Esophagus muscularis mucosa (tissue), 3 donors: ENCODE results near the gene CFAP300.

Experiments
- POLR2A ChIP-seq: fragments of 450-650 bp; IDR thresholded peaks from one replicate; pipeline ENCODE4 v1.6.1; 2017; ENCODE audit warnings: antibody characterized with exemption, moderate library complexity, mild to moderate bottlenecking, low read depth
- POLR2AphosphoS5 ChIP-seq, 2 donors: sonication (generic); formaldehyde crosslinking; IDR thresholded peaks; one replicate each; pipeline ENCODE4 v1.6.1; 2017; ENCODE audit warnings: antibody characterized with exemption in 2 of 2
- TF ChIP-seq, protein P1 (sequence below), 3 experiments: fragments of 200-600 bp in 2 of 3; fragments of 450-650 bp in 1 of 3; sonication (generic) in 2 of 3; IDR thresholded peaks; one replicate each; pipeline ENCODE4 v1.5.1; 2017 to 2019; ENCODE audit warnings: antibody characterized with exemption in 3 of 3, mild to moderate bottlenecking in 2 of 3, moderate library complexity in 1 of 3

GRCh38 chr11:102014756-102015155, 32.5 kb upstream of the CFAP300 start:
- TF ChIP-seq, protein P1, sequence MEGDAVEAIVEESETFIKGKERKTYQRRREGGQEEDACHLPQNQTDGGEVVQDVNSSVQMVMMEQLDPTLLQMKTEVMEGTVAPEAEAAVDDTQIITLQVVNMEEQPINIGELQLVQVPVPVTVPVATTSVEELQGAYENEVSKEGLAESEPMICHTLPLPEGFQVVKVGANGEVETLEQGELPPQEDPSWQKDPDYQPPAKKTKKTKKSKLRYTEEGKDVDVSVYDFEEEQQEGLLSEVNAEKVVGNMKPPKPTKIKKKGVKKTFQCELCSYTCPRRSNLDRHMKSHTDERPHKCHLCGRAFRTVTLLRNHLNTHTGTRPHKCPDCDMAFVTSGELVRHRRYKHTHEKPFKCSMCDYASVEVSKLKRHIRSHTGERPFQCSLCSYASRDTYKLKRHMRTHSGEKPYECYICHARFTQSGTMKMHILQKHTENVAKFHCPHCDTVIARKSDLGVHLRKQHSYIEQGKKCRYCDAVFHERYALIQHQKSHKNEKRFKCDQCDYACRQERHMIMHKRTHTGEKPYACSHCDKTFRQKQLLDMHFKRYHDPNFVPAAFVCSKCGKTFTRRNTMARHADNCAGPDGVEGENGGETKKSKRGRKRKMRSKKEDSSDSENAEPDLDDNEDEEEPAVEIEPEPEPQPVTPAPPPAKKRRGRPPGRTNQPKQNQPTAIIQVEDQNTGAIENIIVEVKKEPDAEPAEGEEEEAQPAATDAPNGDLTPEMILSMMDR (IDR thresholded peaks at IDR 0.05), result no peak
- TF ChIP-seq POLR2A (no peak), POLR2AphosphoS5 (IDR thresholded peaks at IDR 0.05) (no peak)
